DMS153 treated with DMSO at 0.1 percent for 48 hours (cell line): ENCODE measurements around the gene FSTL3.
A peak's percentile ranks its signal among the peaks of the same experiment; 100 is the strongest.
"Not testable (repeated sequence)": the region's sequence is repeated elsewhere in the genome, so short reads cannot be mapped to it uniquely, and the experiment has no call there.

Source experiments
- DNase-seq: peaks from one replicate; lab custom pipeline; 2025; ENCODE audit not compliant: unreplicated experiment; lab: John Stamatoyannopoulos, UW

Gene FSTL3

DNA sequence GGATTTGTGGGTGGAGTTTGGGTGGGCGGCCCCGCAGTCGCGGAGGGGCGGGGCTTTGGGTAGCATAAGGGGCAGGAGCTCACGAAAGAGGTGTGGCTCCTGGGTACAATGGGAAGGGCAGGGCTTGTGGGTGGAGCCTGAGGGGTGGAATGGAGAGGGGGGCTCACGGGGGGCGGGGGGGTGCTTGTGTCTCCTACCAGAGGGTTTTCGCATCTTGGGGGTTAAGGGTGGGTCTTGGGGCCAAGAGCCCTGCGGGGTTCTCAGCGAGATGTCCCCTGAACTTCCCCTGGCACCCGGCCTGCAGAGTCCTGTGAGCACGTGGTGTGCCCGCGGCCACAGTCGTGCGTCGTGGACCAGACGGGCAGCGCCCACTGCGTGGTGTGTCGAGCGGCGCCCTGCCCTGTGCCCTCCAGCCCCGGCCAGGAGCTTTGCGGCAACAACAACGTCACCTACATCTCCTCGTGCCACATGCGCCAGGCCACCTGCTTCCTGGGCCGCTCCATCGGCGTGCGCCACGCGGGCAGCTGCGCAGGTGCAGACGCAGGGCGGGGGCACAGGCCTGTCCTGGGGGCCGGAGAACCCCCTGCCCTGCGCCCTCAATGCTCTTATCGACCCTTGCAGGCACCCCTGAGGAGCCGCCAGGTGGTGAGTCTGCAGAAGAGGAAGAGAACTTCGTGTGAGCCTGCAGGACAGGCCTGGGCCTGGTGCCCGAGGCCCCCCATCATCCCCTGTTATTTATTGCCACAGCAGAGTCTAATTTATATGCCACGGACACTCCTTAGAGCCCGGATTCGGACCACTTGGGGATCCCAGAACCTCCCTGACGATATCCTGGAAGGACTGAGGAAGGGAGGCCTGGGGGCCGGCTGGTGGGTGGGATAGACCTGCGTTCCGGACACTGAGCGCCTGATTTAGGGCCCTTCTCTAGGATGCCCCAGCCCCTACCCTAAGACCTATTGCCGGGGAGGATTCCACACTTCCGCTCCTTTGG, 5.1 kb downstream of the FSTL3 start:
- DNase-seq = peak; percentile 43

DNA sequence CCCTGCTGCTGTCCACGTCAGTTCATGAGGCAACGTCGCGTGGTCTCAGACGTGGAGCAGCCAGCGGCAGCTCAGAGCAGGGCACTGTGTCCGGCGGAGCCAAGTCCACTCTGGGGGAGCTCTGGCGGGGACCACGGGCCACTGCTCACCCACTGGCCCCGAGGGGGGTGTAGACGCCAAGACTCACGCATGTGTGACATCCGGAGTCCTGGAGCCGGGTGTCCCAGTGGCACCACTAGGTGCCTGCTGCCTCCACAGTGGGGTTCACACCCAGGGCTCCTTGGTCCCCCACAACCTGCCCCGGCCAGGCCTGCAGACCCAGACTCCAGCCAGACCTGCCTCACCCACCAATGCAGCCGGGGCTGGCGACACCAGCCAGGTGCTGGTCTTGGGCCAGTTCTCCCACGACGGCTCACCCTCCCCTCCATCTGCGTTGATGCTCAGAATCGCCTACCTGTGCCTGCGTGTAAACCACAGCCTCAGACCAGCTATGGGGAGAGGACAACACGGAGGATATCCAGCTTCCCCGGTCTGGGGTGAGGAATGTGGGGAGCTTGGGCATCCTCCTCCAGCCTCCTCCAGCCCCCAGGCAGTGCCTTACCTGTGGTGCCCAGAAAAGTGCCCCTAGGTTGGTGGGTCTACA, 6.6 kb downstream of the FSTL3 start:
- no peak for DNase-seq

DNA sequence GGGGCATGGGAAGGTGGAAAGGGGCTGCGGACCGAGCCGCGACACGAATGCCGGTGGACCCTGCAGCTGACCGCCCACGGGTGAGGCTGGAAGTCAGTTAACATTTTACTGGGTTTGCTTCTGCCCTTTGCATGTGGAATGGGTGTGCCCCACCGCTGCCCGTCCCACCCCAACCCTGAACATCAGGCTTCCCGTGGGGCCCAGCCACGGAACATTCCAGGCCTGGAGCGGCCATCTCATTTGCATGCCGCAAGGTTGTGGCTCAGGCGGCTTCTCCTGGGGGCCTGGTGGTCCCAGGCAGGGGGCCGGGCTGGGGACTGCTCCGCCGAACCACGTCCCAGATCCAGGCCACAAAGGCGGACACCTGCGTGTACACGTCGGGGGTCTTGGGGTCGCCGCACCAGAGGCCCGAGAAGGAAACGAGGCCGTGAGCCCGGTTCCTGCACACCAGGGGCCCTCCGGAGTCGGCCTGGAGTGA, 9.3 kb downstream of the FSTL3 start:
- no peak for DNase-seq

DNA sequence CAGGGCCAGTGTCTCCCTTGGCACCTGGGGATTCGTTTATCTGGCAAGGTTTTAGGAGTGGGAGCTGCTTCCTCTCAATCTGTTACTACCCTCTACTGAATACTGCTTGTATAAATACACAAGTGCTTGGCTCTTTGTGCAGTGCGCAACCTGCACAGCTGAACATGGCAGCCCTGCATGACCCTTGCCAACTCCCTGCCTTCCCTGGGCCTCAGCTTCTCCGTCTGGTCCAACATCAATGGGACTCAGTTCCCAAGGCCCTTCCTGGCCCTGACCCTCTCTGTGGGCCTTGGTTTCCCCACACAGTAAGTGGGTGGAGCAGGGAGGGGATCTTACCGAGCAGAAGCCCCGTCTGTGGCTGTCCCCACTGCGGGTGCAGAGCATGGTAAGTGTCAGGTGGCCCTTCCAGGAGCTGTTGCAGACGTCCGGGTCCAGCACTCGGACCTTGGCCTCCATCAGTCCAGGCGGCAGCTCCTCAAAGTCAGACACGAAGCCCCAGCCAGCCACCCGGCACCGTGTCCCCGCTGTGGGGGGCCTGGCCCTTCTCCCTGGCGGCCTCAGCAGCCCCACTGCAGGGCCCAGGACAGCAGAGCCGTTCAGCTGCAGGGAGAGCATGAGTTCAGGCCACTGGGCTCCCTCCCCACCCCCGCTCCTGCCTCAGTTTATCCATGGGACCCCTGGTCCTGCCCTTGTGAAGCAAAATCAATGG, 10.6 kb downstream of the FSTL3 start:
- no peak for DNase-seq

DNA sequence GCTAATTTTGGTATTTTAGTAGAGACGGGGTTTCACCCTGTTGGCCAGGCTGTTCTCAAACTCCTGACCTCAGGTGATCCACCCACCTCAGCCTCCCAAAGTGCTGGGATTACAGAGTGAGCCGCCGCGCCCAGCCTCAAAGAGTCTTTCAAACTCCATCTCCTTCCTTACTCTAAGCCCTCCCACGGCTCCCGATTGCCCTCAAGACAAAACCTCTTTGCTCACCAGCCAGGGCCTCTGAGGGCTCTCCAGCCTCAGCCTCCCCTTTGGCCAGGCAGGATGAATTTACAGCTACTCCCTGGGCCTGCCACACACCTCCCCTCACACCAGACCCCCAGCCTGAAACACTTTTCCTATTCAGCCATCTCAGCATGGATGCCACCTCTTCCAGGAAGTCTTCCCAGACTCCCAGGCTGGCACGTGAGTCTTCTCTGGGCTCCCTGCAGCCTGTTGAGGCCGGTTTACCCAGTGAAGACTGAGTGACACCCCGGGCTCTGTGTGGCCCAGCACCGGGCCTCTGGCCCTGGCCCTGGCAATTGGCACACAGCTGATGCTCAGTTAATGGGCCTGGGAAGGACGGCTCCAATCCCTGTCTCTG, 11.5 kb downstream of the FSTL3 start:
- DNase-seq = no peak

DNA sequence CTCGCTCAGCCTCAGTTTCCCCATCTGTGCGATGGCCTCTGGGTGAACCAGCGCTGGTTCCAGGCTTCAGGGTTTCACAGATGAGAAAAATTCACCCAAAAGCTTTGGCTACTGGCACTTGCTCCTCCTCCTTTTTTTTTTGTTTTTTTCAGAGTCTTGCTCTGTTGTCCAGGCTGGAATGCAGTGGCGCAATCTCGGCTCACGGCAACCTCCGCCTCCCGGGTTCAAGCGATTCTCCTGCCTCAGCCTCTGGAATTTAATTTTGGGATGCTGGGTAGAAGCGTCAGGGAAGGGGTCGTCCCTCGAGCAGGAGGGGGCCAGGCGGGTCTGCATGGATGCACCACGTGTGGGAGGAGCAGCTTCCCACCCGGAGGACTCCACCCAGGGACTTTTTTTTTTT, 12.0 kb downstream of the FSTL3 start:
- DNase-seq = no peak

DNA sequence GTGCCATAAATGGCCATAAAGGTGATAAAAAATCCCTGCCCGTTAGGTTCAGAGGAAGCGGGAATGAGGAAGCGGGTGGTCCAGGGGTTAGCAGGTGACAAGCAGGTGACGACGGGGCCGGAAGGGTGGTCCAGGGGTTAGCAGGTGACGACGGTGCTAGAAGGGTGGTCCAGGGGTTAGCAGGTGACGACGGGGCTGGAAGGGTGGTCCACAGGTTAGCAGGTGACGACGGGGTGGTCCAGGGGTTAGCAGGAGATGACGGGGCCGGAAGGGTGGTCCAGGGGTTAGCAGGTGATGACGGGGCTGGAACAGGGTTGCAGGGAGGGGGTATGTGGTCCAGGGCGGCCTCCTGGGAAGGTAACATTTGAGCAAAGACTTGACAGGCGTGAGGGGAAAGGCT, 12.8 kb downstream of the FSTL3 start:
- no peak for DNase-seq

DNA sequence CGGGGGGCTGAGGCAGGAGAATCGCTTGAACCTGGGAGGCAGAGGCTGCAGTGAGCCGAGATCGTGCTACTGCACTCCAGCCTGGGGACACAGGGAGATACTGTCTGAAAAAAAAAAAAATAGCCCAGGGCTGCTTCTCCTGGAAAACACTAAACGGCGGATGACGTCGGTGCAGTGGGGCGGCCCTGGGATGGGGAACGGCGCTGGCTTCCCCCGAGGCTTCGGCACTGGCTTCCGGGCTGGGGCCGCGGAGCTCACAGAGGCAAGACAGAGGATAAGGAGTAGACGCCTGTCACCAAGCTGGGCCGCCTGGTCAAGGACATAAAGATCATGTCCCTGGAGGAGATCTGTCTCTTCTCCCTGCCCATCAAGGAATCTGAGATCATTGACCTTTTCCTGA, 14.0 kb downstream of the FSTL3 start:
- DNase-seq = no peak

DNA sequence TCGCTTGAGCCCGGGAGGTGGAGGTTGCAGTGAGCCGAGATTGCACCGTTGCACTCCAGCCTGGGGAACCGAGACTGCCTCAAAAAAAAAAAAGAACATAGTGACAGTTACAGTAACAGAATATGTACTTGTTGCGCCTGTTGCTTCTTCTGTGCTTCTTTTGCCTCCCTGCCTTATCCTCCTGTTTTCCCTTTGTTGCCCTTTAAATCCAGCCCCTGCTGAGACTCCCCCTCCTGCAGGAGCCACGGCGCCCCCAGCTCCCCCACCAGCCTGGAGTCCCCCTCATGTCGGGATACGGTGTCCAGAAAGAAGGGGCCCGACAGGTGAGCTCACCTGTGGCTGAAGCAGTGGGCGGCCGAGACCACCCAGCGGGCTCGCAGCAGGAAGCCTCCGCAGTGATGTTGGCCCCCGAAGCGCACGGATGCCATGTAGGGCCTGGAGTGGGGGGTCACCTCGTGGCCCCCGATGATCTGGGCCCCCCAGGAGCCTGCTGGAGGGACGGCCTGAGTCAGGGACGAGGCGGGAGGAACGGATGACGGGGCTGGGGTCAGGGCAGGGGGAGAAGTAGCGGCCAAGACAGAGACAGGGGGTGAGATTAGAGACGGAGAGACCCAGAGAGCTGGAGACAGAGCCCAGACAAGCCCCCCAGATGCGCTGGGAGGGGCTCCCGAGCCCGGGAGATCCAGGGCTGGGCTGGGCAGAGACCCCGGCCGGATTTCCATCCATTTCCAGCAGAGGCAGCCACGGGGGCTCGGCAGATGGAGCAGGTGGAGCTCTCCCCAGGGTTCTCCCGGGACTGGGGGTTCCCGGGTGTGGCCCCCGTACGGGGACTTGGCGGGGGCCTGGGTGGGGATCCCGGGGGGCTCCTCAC, 18.5 kb downstream of the FSTL3 start:
- no peak for DNase-seq

DNA sequence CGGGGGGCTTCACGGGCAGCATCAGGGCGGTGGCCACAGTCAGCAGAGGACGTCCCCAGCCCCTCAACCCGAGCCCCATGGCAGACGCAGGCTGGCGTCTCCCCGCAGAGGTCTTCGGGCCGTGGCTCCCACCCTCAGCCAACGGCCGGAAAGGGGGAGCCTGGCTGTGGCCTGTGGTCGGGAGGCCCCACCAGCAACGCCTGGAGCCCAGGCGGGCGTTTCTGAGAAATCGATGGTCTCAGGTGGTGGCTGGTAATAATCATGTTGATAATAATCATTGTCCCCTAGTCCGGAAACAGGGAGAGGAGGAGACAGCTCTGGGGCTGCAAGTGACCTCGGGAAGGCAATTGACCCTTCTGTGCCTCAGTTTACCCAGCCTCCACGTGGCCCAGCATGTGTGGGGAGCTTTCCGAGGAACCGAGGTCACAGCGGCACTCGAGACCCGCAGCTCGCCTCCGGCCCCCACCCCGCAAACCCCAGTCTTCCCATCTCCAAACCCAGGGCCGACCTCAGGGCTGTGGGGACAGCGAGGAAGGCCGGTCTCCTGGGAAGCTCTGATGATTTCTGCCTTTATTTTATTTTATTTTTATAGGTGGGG, 19.3 kb downstream of the FSTL3 start, which contains the start of gene PRSS57:
Gene PRSS57 (minus strand): TSS at position 101 of the 598 bp plus-strand sequence. CDS start 22 bp downstream, at position 79.
- DNase-seq = no peak

DNA sequence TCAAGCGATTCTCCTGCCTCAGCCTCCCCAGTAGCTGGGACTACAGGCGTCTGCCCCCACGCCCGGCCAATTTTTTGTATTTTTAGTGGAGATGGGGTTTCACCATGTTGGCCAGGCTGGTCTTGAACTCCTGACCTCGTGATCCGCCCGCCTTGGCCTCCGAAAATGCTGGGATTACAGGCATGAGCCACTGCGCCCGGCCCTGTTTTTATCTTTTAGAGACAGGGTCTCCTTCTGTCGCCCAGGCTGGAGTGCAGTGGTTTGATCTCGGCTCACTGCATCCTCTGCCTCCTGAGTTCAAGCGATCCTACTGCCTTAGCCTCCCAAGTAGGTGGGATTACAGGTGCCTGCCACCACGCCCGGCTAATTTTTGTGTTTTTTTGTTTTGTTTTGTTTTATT, 22.3 kb downstream of the FSTL3 start:
- DNase-seq = not testable (repeated sequence)

DNA sequence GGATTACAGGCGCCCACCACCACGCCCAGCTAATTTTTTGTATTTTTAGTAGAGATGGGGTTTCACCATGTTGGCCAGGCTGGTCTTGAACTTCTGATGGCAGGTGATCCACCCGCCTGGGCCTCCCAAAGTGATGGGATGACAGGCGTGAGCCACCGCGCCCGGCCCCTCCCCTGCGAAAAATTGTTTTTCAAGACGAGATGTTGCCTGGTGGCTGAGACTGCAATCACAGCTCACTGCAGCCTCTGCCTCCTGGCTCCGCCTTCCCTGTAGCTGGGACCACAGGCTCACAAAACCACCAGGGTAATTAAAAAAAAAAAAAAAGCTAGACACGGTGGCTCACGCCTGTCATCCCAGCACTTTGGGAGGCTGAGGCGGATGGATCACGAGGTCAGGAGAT, 23.7 kb downstream of the FSTL3 start:
- not testable (repeated sequence) for DNase-seq

DNA sequence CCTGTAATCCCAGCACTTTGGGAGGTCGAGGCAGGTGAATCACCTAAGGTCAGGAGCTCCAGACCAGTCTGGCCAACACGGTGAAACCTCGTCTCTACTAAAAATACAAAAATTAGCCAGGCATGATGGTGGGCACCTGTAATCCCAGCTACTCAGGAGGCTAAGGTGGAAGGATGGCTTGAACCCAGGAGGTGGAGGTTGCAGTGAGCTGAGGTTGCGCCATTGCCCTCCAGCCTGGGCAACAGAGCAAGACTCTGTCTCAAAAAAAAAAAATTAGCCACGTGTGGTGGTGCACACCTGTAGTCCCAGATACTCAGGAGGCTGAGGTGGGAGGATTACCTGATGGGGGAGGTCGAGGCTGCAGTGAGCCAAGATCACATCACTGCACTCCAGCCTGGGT, 26.7 kb downstream of the FSTL3 start:
- DNase-seq = not testable (repeated sequence)

DNA sequence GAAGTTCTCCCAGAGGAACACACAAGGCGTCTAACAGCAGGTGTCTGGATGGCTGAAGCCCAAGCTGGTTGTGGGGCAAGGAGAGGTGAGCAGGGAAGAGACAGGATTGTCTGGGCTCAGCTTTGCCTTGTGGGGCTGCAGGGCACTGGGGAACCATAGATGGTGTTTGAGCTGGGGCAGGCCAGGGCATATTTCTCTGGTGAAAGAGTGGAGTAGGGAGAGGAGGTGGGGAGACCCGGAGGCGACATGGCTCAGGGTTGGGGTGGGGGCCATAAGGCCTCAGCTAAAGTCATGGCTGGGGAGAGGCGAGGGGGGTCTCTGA, 27.1 kb downstream of the FSTL3 start:
- no peak for DNase-seq

DNA sequence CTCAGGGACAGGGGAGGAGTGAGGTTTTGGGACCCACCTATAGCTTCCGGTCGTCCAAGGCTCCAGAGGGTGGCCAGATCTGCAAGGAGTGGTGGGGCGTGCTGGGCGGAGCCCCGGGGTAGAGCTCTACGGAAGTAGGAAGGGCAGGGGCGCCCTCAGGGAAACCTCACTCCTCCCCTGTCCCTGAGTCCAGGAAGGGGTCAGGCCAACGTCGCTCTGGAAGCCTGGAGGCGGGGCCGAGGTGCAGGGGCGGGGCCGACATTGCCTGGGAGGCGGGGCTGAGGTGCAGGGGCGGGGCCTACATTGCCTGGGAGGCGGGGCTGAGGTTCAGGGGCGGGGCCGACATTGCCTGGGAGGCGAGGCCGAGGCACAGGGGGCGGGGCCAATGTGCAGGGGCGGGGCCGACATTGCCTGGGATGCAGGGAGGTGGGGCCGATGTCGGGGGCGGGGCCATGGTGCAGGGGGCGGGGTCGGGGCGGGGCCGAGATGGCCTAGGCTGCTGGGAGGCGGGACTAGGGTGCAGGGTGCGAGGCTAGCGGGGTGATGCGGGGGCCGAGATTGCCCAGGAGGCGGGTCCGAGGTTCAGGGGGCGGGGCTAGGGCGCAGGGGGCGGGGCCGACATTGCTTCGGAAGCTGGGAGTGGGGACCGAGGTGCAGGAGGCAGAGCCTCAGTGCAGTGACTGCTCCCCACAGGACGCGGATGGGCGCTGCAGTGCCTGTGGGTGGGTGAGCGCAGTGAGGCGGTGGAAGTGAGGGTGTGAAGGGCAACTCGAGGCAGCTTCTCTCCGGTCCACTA, 27.7 kb downstream of the FSTL3 start:
- no peak for DNase-seq

DNA sequence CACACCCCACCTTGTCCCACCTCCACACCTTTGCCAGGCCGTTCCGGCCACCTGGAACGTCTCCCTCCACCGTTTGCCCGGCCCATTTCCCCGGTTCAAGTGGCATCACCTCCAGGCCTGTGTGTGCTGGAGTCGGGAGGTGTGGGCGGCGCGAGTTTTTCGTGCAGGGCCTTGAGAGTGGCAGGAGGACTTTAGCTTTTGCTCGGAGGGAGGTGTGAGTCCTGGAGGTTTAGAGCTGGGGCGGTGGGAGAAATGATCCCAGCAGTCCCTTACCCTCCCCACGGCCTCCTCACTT, 28.2 kb downstream of the FSTL3 start:
- DNase-seq = no peak

DNA sequence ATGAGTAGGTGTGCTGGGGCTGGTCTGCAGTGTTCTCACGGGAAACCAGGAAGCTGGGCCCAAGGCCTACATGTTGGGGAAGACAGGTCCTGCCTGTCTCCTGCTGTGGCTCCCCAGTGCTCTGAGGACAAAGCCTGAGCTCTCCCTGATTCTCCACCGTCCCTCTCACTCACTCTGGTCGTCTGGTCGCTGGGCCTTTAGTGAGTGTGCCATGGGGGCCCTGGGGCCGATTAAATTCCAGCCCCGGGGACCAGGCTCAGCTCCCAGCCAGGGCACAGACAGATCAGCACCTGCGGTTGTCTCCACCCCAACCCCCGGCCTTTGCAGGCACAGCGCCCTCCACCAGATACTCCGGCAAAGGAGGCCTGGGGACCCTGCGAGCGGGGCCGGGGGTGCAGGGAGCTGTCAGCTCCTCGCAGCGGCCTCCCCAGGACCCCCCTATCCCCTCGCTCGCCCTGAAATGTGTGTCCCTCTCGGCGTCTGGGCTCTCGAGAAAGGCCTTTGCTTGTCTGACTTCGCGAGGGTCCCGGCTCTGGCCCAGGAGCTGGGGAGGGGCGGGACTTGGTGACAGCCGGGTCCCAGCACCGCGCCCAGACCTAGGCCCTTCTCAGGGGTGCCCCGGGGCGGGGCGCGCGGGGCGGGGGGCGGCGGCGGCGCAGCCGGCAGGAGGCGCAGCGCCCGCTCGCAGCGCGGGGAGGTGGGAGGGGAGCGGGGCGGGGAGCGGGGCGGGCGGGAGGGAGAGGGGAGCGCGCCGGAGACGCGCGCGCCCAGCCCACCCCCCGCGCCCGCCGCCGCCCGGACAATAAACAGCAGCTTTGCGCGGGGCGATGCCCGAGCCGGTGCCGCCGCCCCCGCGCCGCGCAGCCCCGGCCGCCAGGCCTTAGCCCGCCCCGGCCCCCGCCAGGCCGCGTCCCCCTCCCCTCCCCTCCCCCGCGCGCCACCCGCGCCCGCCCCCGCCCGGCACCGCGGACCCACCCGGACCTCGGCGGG, 32.3 kb downstream of the FSTL3 start, which contains the start of gene PALM:
Gene PALM (plus strand): TSS at position 782 of the 990 bp plus-strand sequence. CDS start 212 bp downstream, outside the sequence.
- DNase-seq = no peak
